ENCODE data around the gene ZNF175.

DNA sequence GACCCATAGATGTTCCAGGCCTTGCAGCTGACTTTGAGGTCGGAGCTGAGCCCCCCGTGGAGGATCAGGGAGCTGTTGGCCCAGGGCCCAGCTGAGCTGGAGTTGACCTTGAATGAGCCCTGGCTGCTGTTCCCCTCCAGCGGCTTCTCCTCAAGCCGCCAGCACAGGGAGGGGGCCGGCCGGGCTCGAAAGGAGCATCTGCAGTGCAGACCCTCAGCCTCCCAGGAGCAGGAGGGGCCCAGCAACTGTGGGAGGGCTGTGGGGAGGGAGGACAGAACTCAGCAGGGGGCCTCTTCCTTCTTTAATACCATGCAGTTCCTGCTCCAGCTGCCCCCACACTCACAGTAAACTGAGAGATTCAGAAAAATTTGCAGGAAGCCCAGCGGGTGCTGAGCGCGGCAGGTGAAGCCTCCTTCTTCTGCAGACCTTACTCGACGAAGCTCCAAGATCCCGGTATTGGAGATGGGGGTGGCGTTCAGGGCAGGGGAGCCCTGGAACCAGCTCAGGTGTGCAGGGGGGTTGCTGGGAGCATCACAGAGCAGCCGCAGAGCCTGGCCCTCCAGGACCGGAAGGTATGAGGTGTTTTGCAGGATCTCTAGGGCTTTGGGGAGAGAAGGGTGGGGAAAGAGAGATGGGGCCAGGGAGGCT is 56.5 kb downstream of the ZNF175 start:
- TF ChIP-seq POLR2A (IDR thresholded peaks at IDR 0.05) (no peak), POLR2AphosphoS5 (IDR thresholded peaks at IDR 0.05) (no peak), EP300 (IDR thresholded peaks at IDR 0.05) (no peak)
- TF ChIP-seq, protein P1, sequence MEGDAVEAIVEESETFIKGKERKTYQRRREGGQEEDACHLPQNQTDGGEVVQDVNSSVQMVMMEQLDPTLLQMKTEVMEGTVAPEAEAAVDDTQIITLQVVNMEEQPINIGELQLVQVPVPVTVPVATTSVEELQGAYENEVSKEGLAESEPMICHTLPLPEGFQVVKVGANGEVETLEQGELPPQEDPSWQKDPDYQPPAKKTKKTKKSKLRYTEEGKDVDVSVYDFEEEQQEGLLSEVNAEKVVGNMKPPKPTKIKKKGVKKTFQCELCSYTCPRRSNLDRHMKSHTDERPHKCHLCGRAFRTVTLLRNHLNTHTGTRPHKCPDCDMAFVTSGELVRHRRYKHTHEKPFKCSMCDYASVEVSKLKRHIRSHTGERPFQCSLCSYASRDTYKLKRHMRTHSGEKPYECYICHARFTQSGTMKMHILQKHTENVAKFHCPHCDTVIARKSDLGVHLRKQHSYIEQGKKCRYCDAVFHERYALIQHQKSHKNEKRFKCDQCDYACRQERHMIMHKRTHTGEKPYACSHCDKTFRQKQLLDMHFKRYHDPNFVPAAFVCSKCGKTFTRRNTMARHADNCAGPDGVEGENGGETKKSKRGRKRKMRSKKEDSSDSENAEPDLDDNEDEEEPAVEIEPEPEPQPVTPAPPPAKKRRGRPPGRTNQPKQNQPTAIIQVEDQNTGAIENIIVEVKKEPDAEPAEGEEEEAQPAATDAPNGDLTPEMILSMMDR (IDR thresholded peaks at IDR 0.05), result no peak
